CD4-positive, alpha-beta T cell treated with Interleukin-21 for 1 hour (primary cell): Measurements from ENCODE around the gene NR2E1.

ENCODE experiments used
- DNase-seq: peaks from one replicate; pipeline ENCODE4 v3.0.0-alpha.2; 2020

The NR2E1 gene

DNA sequence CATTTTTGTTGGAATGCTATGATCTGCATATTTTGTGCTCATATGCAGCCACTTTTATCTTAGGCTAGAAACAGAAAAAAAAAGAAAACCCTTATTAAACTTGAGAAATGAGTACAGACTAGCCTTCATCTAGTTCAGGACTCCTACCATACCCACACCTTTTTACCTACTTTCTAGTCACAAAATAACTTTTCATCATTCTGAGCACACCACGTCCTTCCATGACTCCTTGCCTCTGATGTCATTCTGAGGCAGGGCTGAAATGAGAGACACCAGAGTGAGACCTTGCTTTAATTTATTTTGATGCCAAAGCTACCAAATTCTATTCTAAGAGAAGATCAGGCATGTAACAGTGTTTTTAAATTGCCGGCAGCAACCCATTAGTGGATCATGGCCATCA is 56.2 kb downstream of the NR2E1 start:
- no peak for DNase-seq

DNA sequence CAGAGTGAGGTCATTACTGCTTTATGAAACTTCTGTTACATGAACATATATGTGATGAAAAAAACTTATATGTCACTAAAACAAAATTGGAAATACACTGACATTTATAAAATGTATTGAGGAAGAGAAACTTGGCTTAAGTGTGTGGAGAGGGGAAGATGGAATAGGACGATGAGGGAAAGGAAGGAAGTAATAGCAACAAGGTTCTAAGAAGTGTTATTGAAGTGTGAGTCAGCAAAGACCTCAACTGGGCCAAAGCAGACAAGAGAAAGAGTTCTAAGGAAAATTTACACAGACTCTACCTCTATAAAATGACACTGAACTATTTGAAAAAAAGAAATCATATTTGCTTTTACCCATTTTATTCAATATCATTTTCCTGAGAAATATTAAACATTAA is 56.7 kb downstream of the NR2E1 start:
- DNase-seq: no peak

DNA sequence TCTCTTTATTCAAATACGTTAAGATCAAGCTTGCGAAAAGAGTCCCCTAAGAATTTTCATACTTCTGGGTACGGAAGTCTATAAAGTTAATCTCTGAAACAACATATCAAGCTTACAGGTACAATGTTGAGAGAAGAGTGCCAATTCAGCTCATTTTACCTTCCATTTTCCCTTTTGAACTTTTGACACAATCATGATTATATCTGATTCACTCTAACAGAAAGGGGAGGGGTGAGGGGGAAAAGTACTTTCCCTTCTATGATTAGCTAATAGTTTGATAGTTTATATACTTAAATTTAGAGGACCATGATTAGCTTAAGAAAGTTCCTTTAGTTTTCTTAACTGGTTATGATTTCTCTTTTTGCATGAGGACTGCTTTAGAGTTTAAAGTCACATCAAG is 61.5 kb downstream of the NR2E1 start:
- DNase-seq: no peak

DNA sequence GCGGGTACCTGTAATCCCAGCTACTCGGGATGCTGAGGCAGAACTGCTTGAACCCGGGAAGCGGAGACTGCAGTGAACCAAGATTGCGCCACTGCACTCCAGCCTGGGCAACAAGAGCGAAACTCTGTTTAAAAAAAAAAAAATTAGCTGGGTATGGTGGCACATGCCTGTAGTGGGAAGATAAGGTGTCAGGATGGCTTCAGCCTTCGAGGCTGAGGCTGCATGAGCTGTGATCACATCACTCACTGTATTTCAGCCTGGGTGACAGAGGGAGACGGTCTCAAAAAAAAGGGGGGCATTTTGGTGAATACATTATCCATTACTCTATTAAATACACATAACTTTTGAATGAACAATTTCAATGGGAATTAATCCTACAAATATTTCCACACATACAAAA is 62.6 kb downstream of the NR2E1 start:
- no peak for DNase-seq

DNA sequence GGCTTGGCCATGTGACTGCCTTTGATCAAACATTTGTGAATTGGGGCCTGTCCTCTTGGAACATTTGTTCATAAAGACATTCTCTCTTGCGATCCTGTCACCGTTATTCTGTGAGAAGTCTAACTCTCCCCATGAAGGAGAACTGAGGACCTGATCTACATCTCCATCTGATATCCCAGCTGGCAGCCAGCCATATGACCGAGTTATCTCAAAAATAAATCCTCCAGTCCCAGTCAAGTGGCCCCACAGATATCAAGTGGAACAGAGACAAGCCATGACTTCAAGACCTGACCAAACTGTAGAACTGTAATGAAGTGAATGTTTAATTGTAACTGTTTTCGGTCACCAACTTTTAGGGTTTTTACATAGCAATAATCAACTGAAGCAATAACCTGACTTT is 69.3 kb downstream of the NR2E1 start:
- DNase-seq: no peak

DNA sequence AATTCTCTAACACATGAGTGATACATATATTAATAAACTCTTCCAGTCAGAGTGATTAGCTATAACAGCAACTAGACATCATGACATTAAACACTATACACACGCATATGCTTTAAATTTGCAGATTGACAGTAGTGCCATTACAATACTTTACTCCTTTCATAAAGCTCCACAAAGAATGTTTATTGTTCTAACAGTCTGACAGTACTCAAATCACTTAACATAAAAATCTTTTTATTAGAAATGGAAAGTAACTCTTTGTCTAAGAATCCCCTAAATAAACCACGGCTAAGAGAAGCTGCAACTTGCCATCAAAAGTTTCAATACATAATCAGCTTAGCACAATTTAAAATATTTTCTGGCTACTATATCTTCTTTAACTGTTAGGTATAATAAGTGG is 71.0 kb downstream of the NR2E1 start:
- no peak for DNase-seq

DNA sequence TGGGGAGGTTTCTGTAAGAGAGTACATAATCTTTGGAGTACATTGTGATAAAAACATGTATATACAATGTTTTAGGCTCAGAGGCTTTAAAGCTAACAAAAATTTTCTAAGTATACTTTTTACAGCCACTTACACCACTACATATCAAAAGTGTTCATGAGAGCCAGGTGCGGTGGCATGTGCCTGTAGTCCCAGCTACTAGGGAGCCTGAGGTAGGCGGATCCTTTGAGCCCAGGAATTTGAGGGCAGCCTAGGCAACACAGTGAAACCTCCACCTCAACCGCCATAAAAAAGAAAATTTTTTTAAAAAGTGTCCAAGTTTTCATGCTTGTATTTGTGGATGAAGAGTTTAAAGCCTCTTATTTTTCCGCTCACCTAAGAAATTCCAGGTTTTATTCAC is 72.5 kb downstream of the NR2E1 start:
- DNase-seq: no peak
